Endothelial cell of umbilical vein (primary cell): ENCODE measurements around the gene SPRED2. TPM values are rescaled to one million over a fixed set of nuclear protein-coding genes. Genes with fewer than 3 reads are reported as not detected.
A peak's percentile ranks its signal among the peaks of the same experiment; 100 is the strongest.

Source experiments
- BruUV-seq: library from RNA; stranded (reverse); fragments of 400-500 nt; replicated peaks from 2 replicates; lab custom pipeline; 2021; lab: Mats Ljungman, UMichigan
- CTCF ChIA-PET: fragments of 300-600, 350-600 bp; sonication (Branson Sonifier 250); formaldehyde crosslinking; loops from one replicate; lab custom pipeline; 2021; ENCODE audit warnings: antibody characterized with exemption, inconsistent platforms; lab: Charles Lee
- POLR2A ChIA-PET: fragments of 300-600, 350-600 bp; sonication (Branson Sonifier 250); formaldehyde crosslinking; loops from one replicate; lab custom pipeline; 2021; ENCODE audit warnings: antibody characterized with exemption, inconsistent platforms; lab: Charles Lee
- DNase-seq: peaks from one replicate; pipeline ENCODE4 v3.0.0-alpha.2; 2011; ENCODE audit warnings: low read depth, low spot score
- FAIRE-seq: peaks from 2 replicates; lab custom pipeline; 2011; peaks lifted over from hg19 to GRCh38; lab: Jason Lieb, UNC
- H2AFZ ChIP-seq: 2 replicates; pipeline ENCODE4 v1.6.0; 2012; ENCODE audit warnings: low read depth, low read length, control low read depth, inconsistent platforms
- H3K27ac ChIP-seq: 2 replicates; pipeline ENCODE4 v1.5.1; 2011; ENCODE audit warnings: low read depth, mild to moderate bottlenecking, control low read depth, low read length, moderate library complexity; ENCODE audit not compliant: insufficient read depth
- H3K27me3 ChIP-seq, 2 experiments: 2 replicates each; pipeline versions ENCODE4 v1.6.0 to v1.6.1; 2011; ENCODE audit warnings: low read length in 2 of 2, mixed read lengths in 1 of 2; ENCODE audit not compliant: control insufficient read depth in 2 of 2, insufficient read depth in 2 of 2
- H3K36me3 ChIP-seq, 2 experiments: 2 replicates in 1 of 2; 3 replicates in 1 of 2; pipeline ENCODE4 v1.5.1; 2011; ENCODE audit warnings: low read length in 2 of 2, mild to moderate bottlenecking in 1 of 2, moderate library complexity in 1 of 2; ENCODE audit not compliant: control insufficient read depth in 2 of 2, insufficient read depth in 2 of 2; ENCODE audit errors: extremely low read depth in 1 of 2
- H3K4me1 ChIP-seq: 3 replicates; pipeline ENCODE4 v1.5.1; 2011; ENCODE audit warnings: mild to moderate bottlenecking, low read length; ENCODE audit not compliant: control insufficient read depth, insufficient read depth; ENCODE audit errors: extremely low read depth
- H3K4me2 ChIP-seq: 2 replicates; pipeline ENCODE4 v1.6.1; 2011; ENCODE audit warnings: low read length, control low read depth, mixed read lengths; ENCODE audit not compliant: insufficient read depth
- H3K4me3 ChIP-seq, 3 experiments: fragments of 200-600 bp in 1 of 3; sonication (generic), shearing (Covaris generic) in 1 of 3; replicated peaks in 1 of 3; 2 replicates each; pipeline ENCODE4 v1.5.1; 2011 to 2016; ENCODE audit warnings: control low read depth in 3 of 3, low read length in 3 of 3, mild to moderate bottlenecking in 2 of 3, inconsistent platforms in 1 of 3, low read depth in 1 of 3, moderate library complexity in 1 of 3; ENCODE audit not compliant: insufficient read depth in 1 of 3
- H3K79me2 ChIP-seq: 2 replicates; pipeline ENCODE4 v1.6.0; 2012; ENCODE audit warnings: low read length, inconsistent platforms; ENCODE audit not compliant: control insufficient read depth, insufficient read depth
- H3K9ac ChIP-seq: replicated peaks from 2 replicates; pipeline ENCODE3; 2011; ENCODE audit warnings: low read length, control low read depth; ENCODE audit not compliant: insufficient read depth; ENCODE audit errors: extremely low read depth
- H3K9me1 ChIP-seq: replicated peaks from 3 replicates; pipeline ENCODE4 v1.6.0; 2011; ENCODE audit warnings: mild to moderate bottlenecking, low read length; ENCODE audit not compliant: control insufficient read depth, insufficient read depth; ENCODE audit errors: extremely low read depth
- H3K9me3 ChIP-seq: replicated peaks from 2 replicates; pipeline ENCODE4 v1.5.1; 2012; ENCODE audit warnings: low read length, inconsistent platforms; ENCODE audit not compliant: control insufficient read depth, insufficient read depth
- H4K20me1 ChIP-seq: replicated peaks from 2 replicates; pipeline ENCODE3; 2011; ENCODE audit warnings: mild to moderate bottlenecking, low read length; ENCODE audit not compliant: control insufficient read depth, insufficient read depth; ENCODE audit errors: extremely low read depth
- FOS ChIP-seq: IDR thresholded peaks from 2 replicates; pipeline ENCODE4 v1.6.1; 2011; ENCODE audit warnings: mild to moderate bottlenecking, low read length, moderate library complexity, borderline replicate concordance; ENCODE audit not compliant: insufficient read depth
- GATA2 ChIP-seq: IDR thresholded peaks from 2 replicates; pipeline ENCODE4 v1.7.0; 2011; ENCODE audit warnings: low read depth, mild to moderate bottlenecking, moderate library complexity, mixed read lengths, low read length; ENCODE audit not compliant: insufficient read length, insufficient read depth
- JUN ChIP-seq: IDR thresholded peaks from 2 replicates; pipeline ENCODE4 v1.6.1; 2011; ENCODE audit warnings: borderline replicate concordance, low read depth; ENCODE audit not compliant: insufficient read length, insufficient read depth
- MAX ChIP-seq: IDR thresholded peaks from 2 replicates; pipeline ENCODE4 v1.6.1; 2011; ENCODE audit not compliant: insufficient read depth, insufficient read length
- MYC ChIP-seq: IDR thresholded peaks from one replicate; pipeline ENCODE4 v1.6.1; 2011; ENCODE audit warnings: mild to moderate bottlenecking, low read depth, low read length
- POLR2A ChIP-seq: IDR thresholded peaks from 2 replicates; pipeline ENCODE4 v1.6.1; 2012; ENCODE audit warnings: low read depth, mild to moderate bottlenecking, control low read depth, low read length
- POLR2AphosphoS5 ChIP-seq: IDR thresholded peaks from 2 replicates; pipeline ENCODE4 v1.6.1; 2012; ENCODE audit warnings: low read depth, mild to moderate bottlenecking, control low read depth, low read length, moderate library complexity; ENCODE audit not compliant: insufficient read depth
- dilution Hi-C: fragments of 300-500 bp; cut with MboI; formaldehyde crosslinking; loops from one replicate; pipeline ENCODE4 v1.15.0; 2019; ENCODE audit warnings: low sequenced_read_pairs; ENCODE audit not compliant: extremely low pct_ligation_motif_present
- intact Hi-C: fragments of 100-400 bp; cut with micrococcal nuclease; formaldehyde crosslinking; loops from one replicate; pipeline ENCODE4 v1.10.0; 2022
- polyA plus RNA-seq, 4 experiments: library from polyadenylated mRNA; depleted of rRNA in 3 of 4; stranded (reverse) in 3 of 4; unstranded in 1 of 4; fragments of >200 nt; gene quantifications; 2 replicates each; pipeline versions ENCODE4 v1.2.1 to v1.2.3, GENCODE V29; 2011 to 2012; ENCODE audit warnings: missing spikeins in 1 of 4
- total RNA-seq: library from RNA; stranded (reverse); gene quantifications from 2 replicates; pipeline ENCODE4 v1.2.3, GENCODE V29; 2021
- TF ChIP-seq, protein P1 (sequence below), 2 donors: IDR thresholded peaks; 1 replicate in 1 of 2; 2 replicates in 1 of 2; pipeline ENCODE4 v1.5.1; 2011; ENCODE audit warnings: low read length in 2 of 2, mild to moderate bottlenecking in 2 of 2, moderate library complexity in 2 of 2, control low read depth in 1 of 2, inconsistent platforms in 1 of 2, low read depth in 1 of 2; ENCODE audit not compliant: insufficient read depth in 1 of 2; ENCODE audit errors: extremely low read depth in 1 of 2

Gene SPRED2
- total and polyA plus RNA-seq, 2 donors (not counting 3 experiments of a cell fraction or from before 2014, with no cell fraction given), result 3.6 to 9.6 TPM

GRCh38 chr2:65264821-65265670 lies 167.4 kb downstream of the SPRED2 start:
- Histone ChIP-seq H3K9me1 (no peaks in the 10 kb centered on the region), H3K4me1 (peaks cover 2% of the 10 kb centered on the region), H3K27ac (no peak overlapping the region), H3K27me3 (no peaks in the 10 kb centered on the region), H3K9ac (no peak overlapping the region), H2AFZ (no peak overlapping the region), H3K36me3 (peaks cover 17 to 20% of the 10 kb centered on the region in 2 experiments), H3K4me3 (no peak overlapping the region), H3K9me3 (no peaks in the 10 kb centered on the region), H4K20me1 (peaks cover 17% of the 10 kb centered on the region), H3K4me2 (no peak overlapping the region), H3K79me2 (peaks cover 21% of the 10 kb centered on the region)
- TF ChIP-seq MYC, result no peak
- TF ChIP-seq, protein P1, sequence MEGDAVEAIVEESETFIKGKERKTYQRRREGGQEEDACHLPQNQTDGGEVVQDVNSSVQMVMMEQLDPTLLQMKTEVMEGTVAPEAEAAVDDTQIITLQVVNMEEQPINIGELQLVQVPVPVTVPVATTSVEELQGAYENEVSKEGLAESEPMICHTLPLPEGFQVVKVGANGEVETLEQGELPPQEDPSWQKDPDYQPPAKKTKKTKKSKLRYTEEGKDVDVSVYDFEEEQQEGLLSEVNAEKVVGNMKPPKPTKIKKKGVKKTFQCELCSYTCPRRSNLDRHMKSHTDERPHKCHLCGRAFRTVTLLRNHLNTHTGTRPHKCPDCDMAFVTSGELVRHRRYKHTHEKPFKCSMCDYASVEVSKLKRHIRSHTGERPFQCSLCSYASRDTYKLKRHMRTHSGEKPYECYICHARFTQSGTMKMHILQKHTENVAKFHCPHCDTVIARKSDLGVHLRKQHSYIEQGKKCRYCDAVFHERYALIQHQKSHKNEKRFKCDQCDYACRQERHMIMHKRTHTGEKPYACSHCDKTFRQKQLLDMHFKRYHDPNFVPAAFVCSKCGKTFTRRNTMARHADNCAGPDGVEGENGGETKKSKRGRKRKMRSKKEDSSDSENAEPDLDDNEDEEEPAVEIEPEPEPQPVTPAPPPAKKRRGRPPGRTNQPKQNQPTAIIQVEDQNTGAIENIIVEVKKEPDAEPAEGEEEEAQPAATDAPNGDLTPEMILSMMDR (IDR thresholded peaks at IDR 0.05; ENCODE audit: extremely low read depth in 1 of 2, insufficient read depth in 1 of 2, low read depth in 1 of 2, low read length in 2 of 2), result peak; percentile 54 to 56
- CTCF ChIA-PET, result interaction anchor here (0.6 to 4.3 kb wide), 37 partner anchors 11 to 311 kb away, joined by 3 to 62 read pairs (median 4); partner anchors contain the start of gene SPRED2
- dilution Hi-C loops (no loop called here), intact Hi-C loops (loop anchor here (1.0 kb wide), 4 partner anchors 10 to 308 kb away; no protein-coding TSS in a partner anchor)
- no TSS peak for BruUV-seq
- POLR2A ChIA-PET, result no interaction called here
- DNase-seq (peak; percentile 73), FAIRE-seq (peak; percentile 53)

DNA sequence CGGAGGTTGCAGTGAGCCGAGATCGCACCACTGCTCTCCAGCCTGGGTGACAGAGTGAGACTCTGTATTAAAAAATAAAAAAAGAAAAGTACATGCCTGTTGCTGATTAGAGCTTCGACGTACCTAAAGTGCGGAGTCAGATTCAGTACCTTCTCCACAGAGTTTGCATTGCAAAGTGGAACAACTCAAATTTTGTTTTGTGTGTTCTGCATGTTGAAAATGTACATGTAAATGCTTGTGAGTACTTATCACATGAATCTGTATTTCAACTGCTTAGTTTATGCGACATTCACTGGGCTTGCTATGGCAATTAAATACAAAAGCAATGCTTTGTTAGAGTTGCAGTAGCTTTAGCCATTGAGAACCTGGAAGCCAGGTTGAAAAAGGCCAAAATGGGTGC lies 168.4 kb downstream of the SPRED2 start:
- TF ChIP-seq MAX (no peak), FOS (no peak), POLR2AphosphoS5 (no peak), JUN (no peak), POLR2A (no peak), GATA2 (no peak)
- TF ChIP-seq, protein P1 (IDR thresholded peaks at IDR 0.05; ENCODE audit: extremely low read depth in 1 of 2, insufficient read depth in 1 of 2, low read depth in 1 of 2, low read length in 2 of 2), result no peak
- dilution Hi-C loops (no loop called here), intact Hi-C loops (no loop called here)

More for the DNA sequence above, 168.4 kb downstream of the SPRED2 start:
- no TSS peak for BruUV-seq
- H3K4me3 ChIP-seq, result no peak overlapping the region
- H3K36me3 ChIP-seq, result peaks cover 19 to 20% of the 10 kb centered on the region in 2 experiments
- CTCF ChIA-PET, result interaction anchor here (1.0 to 2.3 kb wide), 5 partner anchors 12 to 310 kb away, joined by 3 to 15 read pairs (median 10); partner anchors contain the start of gene ACTR2
- H3K9me1 ChIP-seq, result no peaks in the 10 kb centered on the region
- no peak overlapping the region for H2AFZ ChIP-seq
- peaks cover 28% of the 10 kb centered on the region for H3K79me2 ChIP-seq
- no peak for DNase-seq
- H3K9ac ChIP-seq, result no peak overlapping the region
- H3K4me1 ChIP-seq, result peaks cover 2% of the 10 kb centered on the region
- no peaks in the 10 kb centered on the region for H3K27me3 ChIP-seq
- H3K9me3 ChIP-seq, result no peaks in the 10 kb centered on the region
- no peak for FAIRE-seq
- peaks cover 17% of the 10 kb centered on the region for H4K20me1 ChIP-seq
- POLR2A ChIA-PET, result no interaction called here
- no peak overlapping the region for H3K27ac ChIP-seq
- no peak overlapping the region for H3K4me2 ChIP-seq
